SK-N-MC (cell line): ENCODE data around the gene CHST13.

ENCODE experiments used
- DNase-seq: peaks from one replicate; pipeline ENCODE4 v3.0.0-alpha.2; 2011; ENCODE audit warnings: low read depth, low spot score
- H3K27ac ChIP-seq: fragments of 200-600 bp; sonication (generic); 2 replicates; pipeline ENCODE4 v1.5.1; 2016; ENCODE audit warnings: mixed run types
- H3K36me3 ChIP-seq: fragments of 200-600 bp; sonication (generic); 2 replicates; pipeline ENCODE4 v1.6.1; 2017; ENCODE audit warnings: antibody characterized with exemption, low read length, mixed read lengths; ENCODE audit not compliant: insufficient read depth
- H3K4me3 ChIP-seq: fragments of 200-600 bp; sonication (generic); 2 replicates; pipeline ENCODE4 v1.5.1; 2016
- H3K9ac ChIP-seq: fragments of 200-600 bp; sonication (generic); 2 replicates; pipeline ENCODE4 v1.8.0; 2017; ENCODE audit warnings: mixed run types, mixed read lengths; ENCODE audit not compliant: insufficient read length
- H3K9me3 ChIP-seq: fragments of 200-600 bp; sonication (generic); 2 replicates; pipeline ENCODE4 v1.6.1; 2017; ENCODE audit warnings: low read depth, mild to moderate bottlenecking, antibody characterized with exemption, low read length, moderate library complexity, mixed read lengths
- EZH2 ChIP-seq: fragments of 200-600 bp; sonication (generic); IDR thresholded peaks from one replicate; pipeline ENCODE4 v1.6.1; 2017; ENCODE audit warnings: antibody characterized with exemption
- FOXP2 ChIP-seq: optimal IDR thresholded peaks from 2 replicates; pipeline ENCODE3; 2011; ENCODE audit warnings: mild to moderate bottlenecking, moderate library complexity; ENCODE audit not compliant: insufficient read depth; ENCODE audit errors: extremely low read length, control extremely low read depth
- POLR2AphosphoS5 ChIP-seq: IDR thresholded peaks from 2 replicates; pipeline ENCODE4 v1.6.1; 2012; ENCODE audit warnings: mild to moderate bottlenecking, low read depth, low read length, borderline replicate concordance

CHST13 gene

GRCh38 chr3:126555795-126556636 is 32.1 kb downstream of the CHST13 start:
- Histone ChIP-seq H3K27ac (no peak overlapping the region), H3K36me3 (no peaks in the 10 kb centered on the region), H3K9me3 (no peaks in the 10 kb centered on the region), H3K4me3 (no peak overlapping the region), H3K9ac (no peak overlapping the region)
- DNase-seq, result no peak
- TF ChIP-seq EZH2 (no peak), POLR2AphosphoS5 (no peak), FOXP2 (no peak)

- TF ChIP-seq FOXP2 (no peak), POLR2AphosphoS5 (no peak), EZH2 (no peak)
- H3K9me3 ChIP-seq, result no peaks in the 10 kb centered on the region
- DNase-seq, result no peak
- no peak overlapping the region for H3K9ac ChIP-seq
- H3K4me3 ChIP-seq, result no peak overlapping the region
- H3K36me3 ChIP-seq, result no peaks in the 10 kb centered on the region
- no peak overlapping the region for H3K27ac ChIP-seq
Observed at GRCh38 chr3:126556637-126557414, 32.9 kb downstream of the CHST13 start.

- Histone ChIP-seq H3K27ac (no peak overlapping the region), H3K36me3 (no peaks in the 10 kb centered on the region), H3K9me3 (no peaks in the 10 kb centered on the region), H3K4me3 (no peak overlapping the region), H3K9ac (no peak overlapping the region)
- no peak for DNase-seq
- TF ChIP-seq FOXP2 (no peak), EZH2 (no peak), POLR2AphosphoS5 (no peak)
Observed at GRCh38 chr3:126557415-126557745, 33.4 kb downstream of the CHST13 start.

- TF ChIP-seq EZH2 (no peak), POLR2AphosphoS5 (no peak), FOXP2 (no peak)
- no peak overlapping the region for H3K27ac ChIP-seq
- H3K36me3 ChIP-seq, result no peaks in the 10 kb centered on the region
- H3K4me3 ChIP-seq, result no peak overlapping the region
- no peak overlapping the region for H3K9ac ChIP-seq
- no peak for DNase-seq
- 0 out of 2 replicates have a peak, but pooled peaks cover 2% of the 10 kb centered on the region for H3K9me3 ChIP-seq
Observed at GRCh38 chr3:126557761-126558160, 33.8 kb downstream of the CHST13 start.

- DNase-seq, result no peak
- Histone ChIP-seq H3K27ac (no peak within 1 kb of the TSS), H3K36me3 (no peaks in the 10 kb centered on the region), H3K9me3 (0 out of 2 replicates have a peak, but pooled peaks cover 3% of the 10 kb centered on the region), H3K4me3 (no peak within 1 kb of the TSS), H3K9ac (no peak within 1 kb of the TSS)
- TF ChIP-seq EZH2 (no peak), POLR2AphosphoS5 (no peak), FOXP2 (no peak)
Observed at GRCh38 chr3:126558336-126559071, 34.5 kb downstream of the CHST13 start, which contains the start of gene C3orf22. TSS of gene C3orf22 (minus strand) at chr3:126558932. CDS start at chr3:126553390, 5,542 bp downstream.

GRCh38 chr3:126562737-126563276 is 38.9 kb downstream of the CHST13 start:
- TF ChIP-seq POLR2AphosphoS5, result no peak
- DNase-seq, result no peak
- no peak overlapping the region for H3K4me3 ChIP-seq
- H3K9ac ChIP-seq, result no peak overlapping the region
- no peak overlapping the region for H3K27ac ChIP-seq
- H3K9me3 ChIP-seq, result 0 out of 2 replicates have a peak, but pooled peaks cover 3% of the 10 kb centered on the region
- no peaks in the 10 kb centered on the region for H3K36me3 ChIP-seq

- no peak overlapping the region for H3K27ac ChIP-seq
- H3K4me3 ChIP-seq, result no peak overlapping the region
- no peak overlapping the region for H3K9ac ChIP-seq
- TF ChIP-seq FOXP2 (no peak), EZH2 (no peak), POLR2AphosphoS5 (no peak)
- no peaks in the 10 kb centered on the region for H3K36me3 ChIP-seq
- H3K9me3 ChIP-seq, result no peaks in the 10 kb centered on the region
- no peak for DNase-seq
Observed at GRCh38 chr3:126567696-126568438, 43.9 kb downstream of the CHST13 start.
